GM12801 (cell line): ENCODE data around the gene ZNF804A.

Source experiments
- CTCF ChIP-seq: IDR thresholded peaks from one replicate; pipeline ENCODE4 v1.5.1; 2011; ENCODE audit warnings: control low read depth; ENCODE audit not compliant: insufficient read length; ENCODE audit errors: extremely low read depth

The ZNF804A gene

GRCh38 chr2:184598316-184599053 lies at the start of gene ZNF804A:
ZNF804A (plus strand) TSS chr2:184598529; CDS start chr2:184598960, 431 bp downstream.
- TF ChIP-seq CTCF: no peak

GRCh38 chr2:184549153-184549552 lies 49.2 kb upstream of the ZNF804A start:
- TF ChIP-seq CTCF: no peak

- TF ChIP-seq CTCF: no peak
These were observed 46.7 kb upstream of the ZNF804A start for GRCh38 chr2:184551626-184552025.

GRCh38 chr2:184554736-184555135 lies 43.6 kb upstream of the ZNF804A start:
- no peak for TF ChIP-seq CTCF

GRCh38 chr2:184555352-184555751 lies 43.0 kb upstream of the ZNF804A start:
- no peak for TF ChIP-seq CTCF

GRCh38 chr2:184556639-184557038 lies 41.7 kb upstream of the ZNF804A start:
- no peak for TF ChIP-seq CTCF

GRCh38 chr2:184558713-184559464 lies 39.4 kb upstream of the ZNF804A start:
- TF ChIP-seq CTCF: no peak
